ENCODE results near the gene EIF2B1.
"Not testable (repeated sequence)": the region's sequence is repeated elsewhere in the genome, so short reads cannot be mapped to it uniquely, and the experiment has no call there.

EIF2B1 gene

GRCh38 chr12:123617580-123617979 lies 15.9 kb downstream of the EIF2B1 start:
- no peak for DNase-seq (ENCODE audit: low spot score)

- no peak for DNase-seq (ENCODE audit: low spot score)
Observed at GRCh38 chr12:123617144-123617543, 16.3 kb downstream of the EIF2B1 start.

- no peak for DNase-seq (ENCODE audit: low spot score)
Observed at GRCh38 chr12:123614531-123614930, 19.0 kb downstream of the EIF2B1 start.

GRCh38 chr12:123614110-123614509 lies 19.4 kb downstream of the EIF2B1 start:
- no peak for DNase-seq (ENCODE audit: low spot score)

GRCh38 chr12:123608182-123608581 lies 25.3 kb downstream of the EIF2B1 start:
- no peak for DNase-seq (ENCODE audit: low spot score)

- no peak for DNase-seq (ENCODE audit: low spot score)
Observed at GRCh38 chr12:123607756-123608155, 25.7 kb downstream of the EIF2B1 start.

- DNase-seq (ENCODE audit: low spot score): not testable (repeated sequence)
Observed at GRCh38 chr12:123603495-123603894, 30.0 kb downstream of the EIF2B1 start.

- DNase-seq (ENCODE audit: low spot score): no peak
Observed at GRCh38 chr12:123602651-123603195, 30.8 kb downstream of the EIF2B1 start.

GRCh38 chr12:123601602-123602489 lies 31.6 kb downstream of the EIF2B1 start, which contains the start of gene DDX55:
DDX55 (plus strand) TSS chr12:123602099; CDS start chr12:123602149, 50 bp downstream.
- peak; percentile 76 for DNase-seq (ENCODE audit: low spot score)

GRCh38 chr12:123599721-123600120 lies 33.8 kb downstream of the EIF2B1 start:
- no peak for DNase-seq (ENCODE audit: low spot score)

GRCh38 chr12:123599310-123599709 lies 34.2 kb downstream of the EIF2B1 start:
- no peak for DNase-seq (ENCODE audit: low spot score)

GRCh38 chr12:123598522-123598921 lies 35.0 kb downstream of the EIF2B1 start:
- DNase-seq (ENCODE audit: low spot score): no peak

- DNase-seq (ENCODE audit: low spot score): no peak
Observed at GRCh38 chr12:123597100-123597499, 36.4 kb downstream of the EIF2B1 start.

- DNase-seq (ENCODE audit: low spot score): no peak
Observed at GRCh38 chr12:123595729-123596128, 37.8 kb downstream of the EIF2B1 start.

- no peak for DNase-seq (ENCODE audit: low spot score)
Observed at GRCh38 chr12:123591702-123592481, 41.6 kb downstream of the EIF2B1 start.

GRCh38 chr12:123580772-123581171 lies 52.7 kb downstream of the EIF2B1 start:
- DNase-seq (ENCODE audit: low spot score): no peak

GRCh38 chr12:123578829-123579228 lies 54.7 kb downstream of the EIF2B1 start:
- DNase-seq (ENCODE audit: low spot score): not testable (repeated sequence)

- no peak for DNase-seq (ENCODE audit: low spot score)
Observed at GRCh38 chr12:123578243-123578642, 55.2 kb downstream of the EIF2B1 start.

GRCh38 chr12:123576611-123577010 lies 56.9 kb downstream of the EIF2B1 start:
- no peak for DNase-seq (ENCODE audit: low spot score)

GRCh38 chr12:123573870-123574269 lies 59.6 kb downstream of the EIF2B1 start:
- no peak for DNase-seq (ENCODE audit: low spot score)

GRCh38 chr12:123572391-123572790 lies 61.1 kb downstream of the EIF2B1 start:
- no peak for DNase-seq (ENCODE audit: low spot score)

- DNase-seq (ENCODE audit: low spot score): peak; percentile 24
Observed at GRCh38 chr12:123571343-123571813, 62.1 kb downstream of the EIF2B1 start.
